PC-3 (cell line): ENCODE results near the gene PCDHA5.

Experiments
- CTCF ChIP-seq: fragments of 300-600 bp; sonication (generic); conservative IDR thresholded peaks from 2 replicates; pipeline ENCODE4 v1.5.1; 2017; ENCODE audit warnings: antibody characterized with exemption, low read depth, mild to moderate bottlenecking, low read length
- EZH2phosphoT487 ChIP-seq: fragments of 300-600 bp; sonication (generic); IDR thresholded peaks from 2 replicates; pipeline ENCODE4 v1.6.1; 2018; ENCODE audit warnings: mild to moderate bottlenecking, antibody characterized with exemption, low read length, borderline replicate concordance

GRCh38 chr5:140800816-140801493 lies 20.5 kb upstream of the PCDHA5 start, which contains the start of gene PCDHA3:
- TF ChIP-seq EZH2phosphoT487 (no peak), CTCF (no peak)
